CD4-positive, alpha-beta T cell treated with Interleukin-6 for 4 hours (primary cell): ENCODE data around the gene TSPAN1.

Source experiments
- DNase-seq: peaks from one replicate; pipeline ENCODE4 v3.0.0-alpha.2; 2020; ENCODE audit warnings: mixed read lengths

Gene TSPAN1

DNA sequence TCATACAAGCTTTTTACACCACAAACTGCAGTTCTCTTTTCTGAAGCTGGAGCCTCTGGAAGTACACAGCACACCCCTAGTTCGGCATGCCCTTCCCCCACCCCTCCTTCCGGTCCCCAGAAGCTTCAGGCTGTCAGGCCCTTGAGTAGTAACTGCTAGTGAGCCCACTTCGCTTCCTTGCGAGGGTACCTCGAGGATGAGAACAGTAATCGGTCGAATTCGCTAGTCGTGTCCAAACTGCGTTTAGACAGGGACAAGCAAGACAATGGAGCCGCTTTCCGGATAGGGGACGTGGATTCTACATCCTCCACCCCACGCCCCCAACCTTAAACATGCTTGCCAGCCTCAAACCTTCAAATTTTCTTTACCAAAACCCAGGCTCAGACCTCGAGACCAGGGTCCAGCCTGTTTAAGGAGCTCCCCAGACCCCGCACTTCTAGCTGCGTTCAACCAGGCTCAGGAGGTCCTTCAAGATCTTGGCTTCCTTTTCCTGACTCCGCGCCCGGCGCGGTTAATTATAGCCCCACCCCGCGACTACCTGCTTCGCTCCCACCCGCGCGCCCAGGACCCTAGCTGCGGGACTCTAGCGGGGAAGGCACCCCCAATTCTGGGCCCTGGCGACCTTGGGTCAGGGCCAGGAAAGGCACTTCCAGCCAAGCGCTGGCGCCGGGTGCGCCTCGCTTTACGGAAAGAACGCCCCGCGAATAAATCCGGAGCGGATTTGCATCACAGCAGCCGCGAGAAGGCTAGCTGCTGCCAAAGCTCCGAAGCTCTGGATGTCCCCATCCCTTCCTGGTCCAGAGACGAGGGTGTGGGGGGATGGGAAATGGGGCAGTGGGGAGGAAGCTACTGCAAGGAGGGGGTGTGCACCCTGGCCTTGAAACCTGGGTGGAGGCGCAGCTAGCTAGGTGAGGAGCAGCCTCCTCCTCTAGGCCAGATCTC is 8.1 kb upstream of the TSPAN1 start:
- DNase-seq = peak; percentile 76

GRCh38 chr1:46168477-46168876 is 6.4 kb upstream of the TSPAN1 start:
- no peak for DNase-seq

- DNase-seq = no peak
Observed at GRCh38 chr1:46169811-46170454, 5.0 kb upstream of the TSPAN1 start.

DNA sequence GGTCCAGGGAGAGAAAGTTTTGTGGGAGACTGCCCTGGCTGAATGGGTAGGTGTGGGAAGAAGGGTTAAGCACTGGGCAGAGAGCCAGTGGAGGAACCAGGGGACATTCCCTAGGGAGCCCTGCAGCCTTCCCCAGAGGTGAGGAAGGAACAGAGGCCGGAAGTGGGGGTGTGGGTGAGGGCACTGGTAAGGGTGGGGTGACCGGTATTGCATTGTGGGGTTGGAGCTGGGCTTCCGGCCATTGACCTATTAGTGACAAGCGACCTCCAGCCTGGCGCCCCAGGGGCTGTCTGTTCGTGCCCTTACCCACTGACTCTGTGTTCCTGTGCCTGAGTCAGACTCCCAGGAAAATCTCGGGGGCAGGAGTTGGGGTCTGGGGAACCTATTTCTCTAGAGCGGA is 3.5 kb upstream of the TSPAN1 start:
- no peak for DNase-seq

DNA sequence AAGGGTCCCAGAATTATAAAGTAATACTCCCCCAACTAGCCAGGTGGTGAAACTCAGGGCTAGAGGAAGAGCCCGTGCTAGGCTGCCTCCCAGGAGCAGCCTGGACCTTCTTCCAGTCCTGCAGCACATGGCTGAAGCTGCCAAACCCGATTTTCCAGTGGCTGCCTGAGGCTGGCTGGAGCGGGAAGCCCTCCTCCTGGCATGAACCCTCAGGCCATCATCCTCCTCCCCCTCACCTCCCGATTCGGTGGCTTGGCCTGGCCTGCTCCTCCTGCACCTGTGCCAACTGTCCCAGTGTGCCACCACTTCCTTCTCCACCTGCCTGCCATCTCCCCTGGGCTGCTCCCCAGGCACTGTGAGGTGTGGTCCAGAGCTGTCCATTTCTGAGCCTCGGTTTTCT is 3.0 kb upstream of the TSPAN1 start:
- DNase-seq = no peak

- no peak for DNase-seq
Observed at GRCh38 chr1:46172321-46172720, 2.6 kb upstream of the TSPAN1 start.

DNA sequence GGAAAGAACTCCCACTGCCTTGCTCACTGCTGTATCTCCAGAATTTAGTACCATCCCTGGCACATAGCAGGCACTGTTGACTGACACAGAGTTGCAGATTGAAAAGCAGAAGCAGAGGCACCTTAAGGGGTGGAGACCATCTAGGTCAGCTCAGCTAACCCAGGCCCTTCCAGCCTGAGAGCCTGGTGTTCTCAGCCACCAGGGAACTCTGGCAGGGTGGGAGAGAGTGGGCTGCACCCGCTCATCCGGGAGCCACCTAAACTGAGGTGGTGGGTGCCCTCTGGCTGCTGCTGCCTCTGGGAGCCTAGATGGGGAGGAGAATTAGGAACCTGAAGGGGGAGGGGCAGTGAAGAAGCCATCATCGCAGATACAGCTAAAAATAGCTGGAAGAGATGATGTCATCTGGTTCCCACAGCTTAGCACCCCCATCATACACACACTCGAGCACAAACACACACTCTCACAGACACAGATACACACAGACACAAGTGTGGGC is 1.5 kb upstream of the TSPAN1 start:
- DNase-seq = no peak

GRCh38 chr1:46175243-46175642 is 356 bp downstream of the TSPAN1 start:
- no peak for DNase-seq

GRCh38 chr1:46176211-46176865 is 1.5 kb downstream of the TSPAN1 start, which contains the start of gene P3R3URF:
P3R3URF (minus strand) TSS chr1:46176488; CDS start chr1:46176471, 17 bp downstream.
- DNase-seq = no peak

DNA sequence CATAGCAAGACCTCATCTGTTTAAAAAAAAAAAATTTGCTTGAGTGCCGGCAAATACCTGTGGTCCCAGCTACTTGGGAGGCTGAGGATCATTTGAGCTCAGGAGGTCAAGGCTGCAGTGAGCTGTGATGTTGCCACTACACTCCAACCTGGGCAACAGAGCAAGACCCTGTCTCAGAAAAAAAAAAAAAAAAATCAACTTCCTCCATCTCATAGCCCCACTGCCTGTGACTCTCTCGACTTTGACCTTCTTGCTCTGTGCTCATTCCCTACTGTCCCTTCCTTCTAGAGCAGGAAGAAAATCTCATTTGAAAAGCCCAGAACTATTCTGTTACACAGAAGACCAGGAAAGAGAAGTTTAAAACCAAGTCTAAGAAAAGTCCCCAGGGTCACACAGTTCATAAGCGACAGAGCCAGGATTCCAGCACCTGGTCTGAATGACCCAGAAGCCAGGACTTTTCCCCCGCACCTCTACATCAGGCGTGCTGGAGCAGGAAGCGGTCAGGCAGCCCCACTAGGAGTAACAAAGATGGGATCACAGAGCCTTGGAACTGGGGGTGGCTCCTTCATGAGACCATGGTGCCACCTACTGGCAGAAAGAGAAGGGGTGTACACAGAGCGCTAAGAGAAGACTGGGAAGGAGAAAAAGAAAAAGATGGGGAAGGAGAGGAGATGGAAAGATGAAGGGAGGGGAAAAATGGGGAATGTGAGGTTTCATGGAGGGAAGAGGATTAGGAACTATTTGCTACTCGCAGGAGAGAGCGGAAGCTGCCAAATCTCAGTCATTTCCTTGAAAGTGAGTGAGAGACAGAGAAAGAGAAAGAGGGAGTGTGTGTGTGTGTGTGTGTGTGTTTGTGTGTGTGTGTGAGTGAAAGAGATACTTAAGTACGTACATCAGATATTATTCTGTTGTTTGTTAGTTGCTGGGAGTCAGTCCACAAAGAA is 4.5 kb downstream of the TSPAN1 start:
- peak; percentile 76 for DNase-seq

- DNase-seq = no peak
Observed at GRCh38 chr1:46180082-46180616, 5.3 kb downstream of the TSPAN1 start.

- DNase-seq = no peak
Observed at GRCh38 chr1:46181343-46182260, 6.7 kb downstream of the TSPAN1 start.

GRCh38 chr1:46183079-46183847 is 8.4 kb downstream of the TSPAN1 start:
- no peak for DNase-seq

DNA sequence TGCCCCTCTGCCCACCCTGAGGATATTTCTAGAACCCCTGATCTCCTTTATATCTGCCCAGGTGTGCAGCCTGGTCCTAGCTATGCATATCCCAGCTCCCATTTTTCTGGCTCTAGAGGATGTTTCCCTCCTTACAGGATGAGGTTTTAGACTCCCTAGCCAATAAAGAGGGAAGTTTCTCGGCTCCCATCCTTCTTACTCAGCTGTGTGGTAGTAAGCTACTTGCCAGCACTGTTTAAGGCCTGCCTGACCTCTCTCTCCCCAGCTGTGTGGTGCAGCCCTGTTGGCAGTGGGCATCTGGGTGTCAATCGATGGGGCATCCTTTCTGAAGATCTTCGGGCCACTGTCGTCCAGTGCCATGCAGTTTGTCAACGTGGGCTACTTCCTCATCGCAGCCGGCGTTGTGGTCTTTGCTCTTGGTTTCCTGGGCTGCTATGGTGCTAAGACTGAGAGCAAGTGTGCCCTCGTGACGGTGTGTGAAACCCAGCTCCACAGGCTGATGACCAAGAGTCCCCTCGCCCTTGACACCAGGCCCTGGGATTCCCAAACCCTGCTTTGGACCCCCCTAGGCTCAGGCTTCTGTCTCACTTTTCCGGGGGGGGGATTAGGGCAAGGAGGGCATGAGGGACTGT is 9.2 kb downstream of the TSPAN1 start:
- DNase-seq = no peak

GRCh38 chr1:46184920-46185658 is 10.2 kb downstream of the TSPAN1 start:
- DNase-seq = no peak

- DNase-seq = no peak
Observed at GRCh38 chr1:46186076-46186475, 11.2 kb downstream of the TSPAN1 start.

DNA sequence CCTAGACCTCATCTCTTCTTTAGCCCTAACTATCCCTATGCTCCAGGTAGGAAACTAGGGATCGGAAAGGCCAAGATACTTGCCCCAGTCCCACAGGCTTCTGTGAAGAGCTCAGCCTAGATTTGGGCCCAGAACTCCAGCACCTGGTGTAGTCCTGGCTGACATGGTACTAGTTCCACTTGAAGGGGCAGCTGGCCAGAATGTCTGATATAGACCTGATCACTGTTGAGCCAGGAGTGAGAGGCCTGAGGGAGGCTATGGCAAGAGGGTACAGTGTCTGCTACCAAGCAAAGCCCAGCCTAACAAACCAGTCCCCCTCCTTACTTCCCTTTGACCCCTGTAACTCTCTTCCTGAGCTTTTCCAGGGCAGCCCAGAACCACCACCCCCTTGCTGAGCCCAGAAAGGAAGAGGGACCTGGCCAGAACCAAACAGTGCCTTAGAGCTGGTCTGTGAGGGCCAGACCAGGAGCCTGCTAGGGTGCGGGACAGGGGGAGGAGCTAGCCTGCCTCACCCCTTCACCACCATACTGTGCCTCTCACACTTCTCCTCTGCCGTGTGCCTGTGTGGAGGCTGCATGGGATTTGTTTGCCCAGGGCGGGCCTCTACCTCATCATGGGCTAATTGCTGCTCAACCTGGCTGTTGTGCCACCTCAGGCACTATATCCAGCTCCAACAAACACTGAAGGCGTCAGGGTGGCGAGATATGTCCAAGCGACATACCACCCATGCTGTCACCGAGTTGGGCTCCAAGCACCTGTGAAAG is 12.4 kb downstream of the TSPAN1 start:
- no peak for DNase-seq
